Stimulated activated CD4-positive, alpha-beta T cell treated with anti-CD3 and anti-CD28 coated beads, TNF-alpha, amount 100 ng/mL, for 24 hours (primary cell): ENCODE data around the gene ANKS1B.
"Not testable (repeated sequence)": the region's sequence is repeated elsewhere in the genome, so short reads cannot be mapped to it uniquely, and the experiment has no call there.

Experiments used
- DNase-seq, 3 experiments: peaks; one replicate each; pipeline ENCODE4 v3.0.0-alpha.2; 2020; ENCODE audit warnings: low read depth in 3 of 3

Gene ANKS1B

GRCh38 chr12:99577125-99577524 is 407.6 kb downstream of the ANKS1B start:
- not testable (repeated sequence) for DNase-seq

DNA sequence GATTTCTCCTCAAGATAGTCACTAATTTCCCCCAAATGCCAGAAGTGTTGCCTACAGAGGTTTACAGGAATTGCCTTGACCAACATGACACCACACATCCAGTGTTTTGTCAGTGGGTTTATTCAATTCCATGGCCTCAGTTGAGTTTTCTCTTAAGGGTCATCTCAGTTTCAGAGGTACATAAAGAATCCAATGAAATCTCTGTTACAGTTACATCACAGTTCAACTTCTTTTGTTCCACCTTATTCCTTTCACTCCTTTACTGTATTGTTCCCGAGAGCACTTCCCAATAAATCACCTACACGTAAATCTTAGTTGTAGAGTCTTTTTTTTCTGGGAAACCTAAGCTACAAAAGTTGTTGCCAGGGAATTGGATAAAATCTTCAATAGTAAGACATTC is 410.8 kb downstream of the ANKS1B start:
- DNase-seq, result no peak

DNA sequence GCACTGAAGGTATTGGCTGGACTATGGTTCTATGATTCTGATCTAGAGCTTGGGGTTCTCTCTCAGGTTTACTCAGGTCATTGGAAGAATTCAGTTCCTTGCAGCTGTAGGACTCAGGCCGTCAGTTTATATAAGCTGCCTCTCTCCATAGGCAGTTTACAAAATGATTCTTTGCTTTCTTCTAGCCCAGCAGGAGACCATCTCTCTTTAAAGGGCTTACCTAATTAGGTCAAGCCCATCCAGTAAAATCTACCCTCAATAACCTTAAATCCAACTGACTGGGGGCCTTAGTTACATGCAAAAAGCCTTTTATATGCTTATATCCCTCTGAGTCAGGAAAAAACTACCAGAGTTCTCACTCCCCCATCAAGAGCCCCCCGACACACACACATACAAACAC is 417.7 kb downstream of the ANKS1B start:
- DNase-seq, result no peak

- DNase-seq, result no peak
Observed at GRCh38 chr12:99558109-99558508, 426.6 kb downstream of the ANKS1B start.

- no peak for DNase-seq
Observed at GRCh38 chr12:99553461-99553860, 431.3 kb downstream of the ANKS1B start.

GRCh38 chr12:99552022-99552421 is 432.7 kb downstream of the ANKS1B start:
- no peak for DNase-seq

GRCh38 chr12:99549651-99550050 is 435.1 kb downstream of the ANKS1B start:
- DNase-seq, result no peak

- no peak for DNase-seq
Observed at GRCh38 chr12:99549196-99549595, 435.5 kb downstream of the ANKS1B start.

- no peak for DNase-seq
Observed at GRCh38 chr12:99544457-99544856, 440.3 kb downstream of the ANKS1B start.

GRCh38 chr12:99529966-99530365 is 454.8 kb downstream of the ANKS1B start:
- no peak for DNase-seq

DNA sequence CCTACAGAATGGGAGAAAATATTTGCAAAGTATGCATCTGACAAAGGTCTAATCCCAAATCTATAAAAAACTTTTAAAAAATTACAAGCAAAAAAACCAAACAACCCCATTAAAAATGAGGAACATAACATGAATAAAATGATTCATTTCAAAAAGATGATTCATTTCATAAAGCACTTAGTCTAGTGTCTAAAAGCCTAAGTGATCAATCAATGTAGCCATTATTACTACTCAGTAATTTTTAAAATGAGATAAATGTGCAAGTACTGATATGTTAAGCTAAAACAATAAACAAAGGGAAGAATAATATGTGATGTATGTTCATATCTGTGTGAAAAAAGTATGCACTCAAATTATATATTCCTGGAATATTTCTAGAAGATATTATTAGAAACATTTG is 456.3 kb downstream of the ANKS1B start:
- no peak for DNase-seq

- no peak for DNase-seq
Observed at GRCh38 chr12:99523853-99524252, 460.9 kb downstream of the ANKS1B start.

DNA sequence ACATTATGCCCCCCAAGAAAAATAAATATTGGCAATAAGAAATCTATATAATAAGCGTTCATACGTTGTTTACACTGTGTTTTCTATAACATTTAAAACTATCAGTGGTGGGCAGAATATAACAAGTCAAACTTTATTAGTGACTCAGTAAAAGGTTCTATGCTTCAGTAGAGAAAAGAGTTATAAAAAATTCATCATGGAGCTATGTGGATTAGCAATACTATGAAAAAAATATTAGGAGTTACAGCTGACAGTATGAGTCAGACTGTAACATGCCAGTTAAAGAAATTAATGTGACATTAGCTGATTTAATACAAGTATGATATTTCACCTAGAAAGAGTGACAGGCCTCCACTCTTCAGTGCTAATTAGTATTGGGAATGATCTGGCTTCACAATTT is 462.3 kb downstream of the ANKS1B start:
- DNase-seq, result no peak

GRCh38 chr12:99521664-99522063 is 463.1 kb downstream of the ANKS1B start:
- DNase-seq, result no peak

GRCh38 chr12:99513066-99513465 is 471.7 kb downstream of the ANKS1B start:
- DNase-seq, result no peak

GRCh38 chr12:99505805-99506204 is 478.9 kb downstream of the ANKS1B start:
- no peak for DNase-seq

- no peak for DNase-seq
Observed at GRCh38 chr12:99498756-99499155, 486.0 kb downstream of the ANKS1B start.

GRCh38 chr12:99495799-99496198 is 488.9 kb downstream of the ANKS1B start:
- DNase-seq, result no peak

GRCh38 chr12:99493197-99493596 is 491.5 kb downstream of the ANKS1B start:
- DNase-seq, result no peak

- DNase-seq, result no peak
Observed at GRCh38 chr12:99486277-99486676, 498.5 kb downstream of the ANKS1B start.

GRCh38 chr12:99479149-99479548 is 505.6 kb downstream of the ANKS1B start:
- DNase-seq, result no peak

- DNase-seq, result no peak
Observed at GRCh38 chr12:99476956-99477355, 507.8 kb downstream of the ANKS1B start.

GRCh38 chr12:99455350-99456035 is 529.2 kb downstream of the ANKS1B start:
- no peak for DNase-seq

- DNase-seq, result no peak
Observed at GRCh38 chr12:99454539-99455172, 530.1 kb downstream of the ANKS1B start.
